Effector memory CD8-positive, alpha-beta T cell (primary cell): Measurements from ENCODE around the gene DNAJC8.

Experiments used
- ATAC-seq: fragments of 150-1000 bp; cut with Tn5 transposase; replicated peaks from 2 replicates; pipeline ENCODE4 v1.10.0; 2021; ENCODE audit warnings: mild to moderate bottlenecking, moderate library complexity
- DNase-seq, 3 experiments: peaks; one replicate each; pipeline ENCODE4 v3.0.0; 2021
- H3K27ac Mint-ChIP-seq, 2 donors: one replicate each; pipeline ENCODE4 v1.8.0; 2022; ENCODE audit warnings: mild to moderate bottlenecking in 2 of 2, mixed read lengths in 2 of 2, moderate library complexity in 2 of 2
- H3K27me3 Mint-ChIP-seq, 2 donors: one replicate each; pipeline ENCODE4 v1.8.0; 2022; ENCODE audit warnings: mixed read lengths in 2 of 2
- H3K36me3 Mint-ChIP-seq: one replicate; pipeline ENCODE4 v1.8.0; 2022; ENCODE audit warnings: mild to moderate bottlenecking, moderate library complexity, mixed read lengths; ENCODE audit not compliant: insufficient read depth
- H3K4me1 Mint-ChIP-seq, 2 donors: one replicate each; pipeline ENCODE4 v1.8.0; 2022; ENCODE audit warnings: low read depth in 2 of 2, mixed read lengths in 2 of 2
- H3K4me3 Mint-ChIP-seq, 2 donors: one replicate each; pipeline ENCODE4 v1.8.0; 2022; ENCODE audit warnings: mild to moderate bottlenecking in 2 of 2, mixed read lengths in 2 of 2, moderate library complexity in 2 of 2
- H3K9me3 Mint-ChIP-seq, 2 donors: one replicate each; pipeline ENCODE4 v1.8.0; 2022; ENCODE audit warnings: mixed read lengths in 2 of 2

Gene DNAJC8

GRCh38 chr1:28162151-28162550 is 70.7 kb downstream of the DNAJC8 start:
- H3K36me3 Mint-ChIP-seq, result peaks cover 2% of the 10 kb centered on the region
- H3K9me3 Mint-ChIP-seq, result no peaks in the 10 kb centered on the region
- DNase-seq (no peak), ATAC-seq (no peak)
- peaks cover 0 to 4% of the 10 kb centered on the region in 2 donors for H3K4me1 Mint-ChIP-seq
- no peak overlapping the region for H3K27ac Mint-ChIP-seq
- H3K4me3 Mint-ChIP-seq, result no peak overlapping the region
- H3K27me3 Mint-ChIP-seq, result no peaks in the 10 kb centered on the region

- no peak overlapping the region for H3K4me3 Mint-ChIP-seq
- peaks cover 2% of the 10 kb centered on the region for H3K36me3 Mint-ChIP-seq
- peaks cover 0 to 4% of the 10 kb centered on the region in 2 donors for H3K4me1 Mint-ChIP-seq
- H3K27ac Mint-ChIP-seq, result no peak overlapping the region
- no peaks in the 10 kb centered on the region for H3K27me3 Mint-ChIP-seq
- DNase-seq (no peak), ATAC-seq (no peak)
- H3K9me3 Mint-ChIP-seq, result no peaks in the 10 kb centered on the region
Measured at GRCh38 chr1:28161751-28162150, 71.1 kb downstream of the DNAJC8 start.

- ATAC-seq, result no peak
- Mint-ChIP-seq H3K27me3 (no peaks in the 10 kb centered on the region), H3K27ac (peak overlapping the region in 1 of 2 donors; percentile 30), H3K9me3 (no peaks in the 10 kb centered on the region), H3K4me3 (no peak overlapping the region), H3K4me1 (peaks cover 0 to 4% of the 10 kb centered on the region in 2 donors), H3K36me3 (peaks cover 2% of the 10 kb centered on the region)
- no peak for DNase-seq
Measured at GRCh38 chr1:28160782-28161266, 72.0 kb downstream of the DNAJC8 start.

- Mint-ChIP-seq H3K27me3 (no peaks in the 10 kb centered on the region), H3K4me3 (no peak overlapping the region), H3K4me1 (peaks cover 0 to 4% of the 10 kb centered on the region in 2 donors), H3K27ac (no peak overlapping the region), H3K36me3 (no peaks in the 10 kb centered on the region), H3K9me3 (no peaks in the 10 kb centered on the region)
- DNase-seq (no peak), ATAC-seq (no peak)
Measured at GRCh38 chr1:28159680-28160079, 73.1 kb downstream of the DNAJC8 start.

- Mint-ChIP-seq H3K4me3 (no peak overlapping the region), H3K27me3 (no peaks in the 10 kb centered on the region), H3K27ac (peak overlapping the region in 1 of 2 donors; percentile 6), H3K36me3 (no peaks in the 10 kb centered on the region), H3K9me3 (no peaks in the 10 kb centered on the region), H3K4me1 (peaks cover 0 to 4% of the 10 kb centered on the region in 2 donors)
- DNase-seq, result no peak
- no peak for ATAC-seq
Measured at GRCh38 chr1:28159243-28159642, 73.6 kb downstream of the DNAJC8 start.

- no peaks in the 10 kb centered on the region for H3K36me3 Mint-ChIP-seq
- H3K9me3 Mint-ChIP-seq, result no peaks in the 10 kb centered on the region
- ATAC-seq, result no peak
- H3K4me1 Mint-ChIP-seq, result peaks cover 0 to 4% of the 10 kb centered on the region in 2 donors
- no peak overlapping the region for H3K4me3 Mint-ChIP-seq
- no peak for DNase-seq
- no peak overlapping the region for H3K27ac Mint-ChIP-seq
- no peaks in the 10 kb centered on the region for H3K27me3 Mint-ChIP-seq
Measured at GRCh38 chr1:28157894-28158293, 74.9 kb downstream of the DNAJC8 start.

GRCh38 chr1:28156821-28157220 is 76.0 kb downstream of the DNAJC8 start:
- H3K36me3 Mint-ChIP-seq, result no peaks in the 10 kb centered on the region
- H3K27ac Mint-ChIP-seq, result no peak overlapping the region
- H3K9me3 Mint-ChIP-seq, result no peaks in the 10 kb centered on the region
- H3K27me3 Mint-ChIP-seq, result no peaks in the 10 kb centered on the region
- H3K4me3 Mint-ChIP-seq, result no peak overlapping the region
- ATAC-seq (no peak), DNase-seq (no peak)
- peaks cover 0 to 4% of the 10 kb centered on the region in 2 donors for H3K4me1 Mint-ChIP-seq

GRCh38 chr1:28155628-28156027 is 77.2 kb downstream of the DNAJC8 start:
- DNase-seq (no peak), ATAC-seq (no peak)
- no peaks in the 10 kb centered on the region for H3K4me1 Mint-ChIP-seq
- H3K4me3 Mint-ChIP-seq, result no peak overlapping the region
- H3K36me3 Mint-ChIP-seq, result no peaks in the 10 kb centered on the region
- no peaks in the 10 kb centered on the region for H3K27me3 Mint-ChIP-seq
- no peak overlapping the region for H3K27ac Mint-ChIP-seq
- H3K9me3 Mint-ChIP-seq, result no peaks in the 10 kb centered on the region

GRCh38 chr1:28154078-28154594 is 78.7 kb downstream of the DNAJC8 start:
- ATAC-seq (no peak), DNase-seq (no peak)
- H3K9me3 Mint-ChIP-seq, result no peaks in the 10 kb centered on the region
- no peaks in the 10 kb centered on the region for H3K36me3 Mint-ChIP-seq
- no peak overlapping the region for H3K27ac Mint-ChIP-seq
- H3K4me1 Mint-ChIP-seq, result no peaks in the 10 kb centered on the region
- no peaks in the 10 kb centered on the region for H3K27me3 Mint-ChIP-seq
- H3K4me3 Mint-ChIP-seq, result no peak overlapping the region
